ENCODE results near the gene WDR87. TPM values are rescaled to one million over a fixed set of nuclear protein-coding genes. Genes with fewer than 3 reads are reported as not detected.

Gene WDR87
- total and polyA plus RNA-seq, 10 of the 15 experiments (the other 5 are each of a cell fraction or from before 2014, with no cell fraction given) = not detected

GRCh38 chr19:37942516-37942902 lies 36.1 kb upstream of the WDR87 start (continued):
- TF ChIP-seq TCF3 (IDR thresholded peaks at IDR 0.05; ENCODE audit: borderline replicate concordance, insufficient read depth, low read depth, low read length) (no peak), ZBTB33 (IDR thresholded peaks at IDR 0.05) (no peak), GABPA (IDR thresholded peaks at IDR 0.05; ENCODE audit: low read depth) (no peak), EED (IDR thresholded peaks at IDR 0.05; ENCODE audit: low read depth) (no peak), ZBTB11 (CRISPR knock-in tag; IDR thresholded peaks at IDR 0.05) (no peak)

GRCh38 chr19:37941782-37942515 lies 35.6 kb upstream of the WDR87 start:
- no peaks in the 10 kb centered on the region; the same call in 1 of the 2 replicates for H4K20me1 ChIP-seq (ENCODE audit: control insufficient read depth, insufficient read depth)
- no peaks in the 10 kb centered on the region for H3K27me3 ChIP-seq (replicated peaks in 1 of 2; ENCODE audit: control insufficient read depth in 2 of 2, insufficient read depth in 2 of 2, low read length in 1 of 2)
- RAD21 ChIA-PET (ENCODE audit: unreplicated experiment) = no interaction called here
- H3K36me3 ChIP-seq (ENCODE audit: control insufficient read depth in 2 of 2, insufficient read depth in 2 of 2, low read length in 1 of 2) = peaks cover 5 to 18% of the 10 kb centered on the region in 2 experiments; a peak in 3 of 4 replicates
- no peak overlapping the region for H3K4me3 ChIP-seq
- H3K27ac ChIP-seq (ENCODE audit: control insufficient read depth, insufficient read depth) = no peak overlapping the region
- no peak overlapping the region for H3K9ac ChIP-seq (ENCODE audit: control insufficient read depth, insufficient read depth, low read length)
- 95% methylated on average over 10 of the region's 12 CpGs for WGBS (ENCODE audit: insufficient coverage, insufficient replicate concordance, low lambda C conversion rate, missing lambda C conversion rate)
- DNase-seq (ENCODE audit: low read depth, low spot score) = no peak
- H3K9me3 ChIP-seq (replicated peaks; ENCODE audit: control insufficient read depth, insufficient read depth, low read length) = peaks cover 5% of the 10 kb centered on the region; the same call in 2 of the 3 replicates
- no peak overlapping the region for H2AFZ ChIP-seq (ENCODE audit: control insufficient read depth, low read depth, low read length)
- POLR2A ChIA-PET = no interaction called here
- H3K4me1 ChIP-seq (ENCODE audit: control insufficient read depth, insufficient read depth, low read length) = no peaks in the 10 kb centered on the region
- H3K4me2 ChIP-seq (ENCODE audit: control insufficient read depth, insufficient read depth) = no peak overlapping the region
- CTCF ChIA-PET = no interaction called here
- BruUV-seq (replicated peaks) = TSS peak; percentile 42
- intact Hi-C loops (cut with micrococcal nuclease; ENCODE audit: unreplicated experiment) (no loop called here), in situ Hi-C loops (cut with MboI) (no loop called here)
- TF ChIP-seq MEF2B (IDR thresholded peaks at IDR 0.05; ENCODE audit: partially characterized antibody, poor library complexity, severe bottlenecking) (no peak), KDM1A (IDR thresholded peaks at IDR 0.05; ENCODE audit: borderline replicate concordance) (no peak), SPI1 (IDR thresholded peaks at IDR 0.05; ENCODE audit: borderline replicate concordance, insufficient read depth, low read depth, low read length) (no peak), KAT2A (conservative IDR thresholded peaks at IDR 0.05; ENCODE audit: control insufficient read depth, low read depth, low read length) (no peak)
- FAIRE-seq = no peak
- ATAC-seq = no peak
- SMC1A ChIA-PET (ENCODE audit: uncharacterized antibody, unreplicated experiment) = no interaction called here
- peaks cover 57% of the 10 kb centered on the region for H3K79me2 ChIP-seq (ENCODE audit: control insufficient read depth, insufficient read depth, low read length)
